AG10803 (cell line): ENCODE data around the gene GRIK1.

ENCODE experiments used
- DNase-seq: peaks from one replicate; pipeline ENCODE4 v3.0.0; 2010; ENCODE audit warnings: low read depth
- H3K4me3 ChIP-seq: 2 replicates; pipeline ENCODE4 v1.5.1; 2011; ENCODE audit warnings: mild to moderate bottlenecking, low read length, control low read depth
- CTCF ChIP-seq: conservative IDR thresholded peaks from 2 replicates; pipeline ENCODE4 v1.5.1; 2011; ENCODE audit warnings: mild to moderate bottlenecking, low read length, control low read depth, inconsistent platforms

Gene GRIK1

GRCh38 chr21:29726044-29726443 lies 213.8 kb downstream of the GRIK1 start:
- no peak for DNase-seq
- TF ChIP-seq CTCF, result no peak
- no peak overlapping the region for H3K4me3 ChIP-seq

- TF ChIP-seq CTCF, result no peak
- no peak for DNase-seq
- no peak overlapping the region for H3K4me3 ChIP-seq
Observed at GRCh38 chr21:29725025-29725736, 214.6 kb downstream of the GRIK1 start.

DNA sequence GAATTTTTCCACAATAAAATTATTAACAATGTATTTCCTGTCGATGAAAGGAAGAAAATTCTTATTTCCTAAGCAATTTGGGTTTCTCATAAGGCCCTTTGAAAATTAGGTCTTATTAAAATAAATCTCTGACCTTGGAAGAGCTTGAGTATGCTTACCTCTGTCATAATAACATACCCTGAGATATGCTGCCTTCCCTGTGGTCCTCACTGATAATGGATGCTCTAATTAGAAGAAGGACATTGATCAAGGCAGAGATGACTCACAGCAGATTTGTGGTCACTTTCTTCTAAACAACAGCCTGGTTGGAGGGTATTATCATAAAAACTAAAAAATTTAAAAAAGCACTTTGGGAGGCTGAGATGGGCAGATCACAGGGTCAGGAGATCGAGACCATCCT lies 217.8 kb downstream of the GRIK1 start:
- H3K4me3 ChIP-seq, result no peak overlapping the region
- TF ChIP-seq CTCF, result no peak
- DNase-seq, result no peak

- no peak for DNase-seq
- TF ChIP-seq CTCF, result no peak
- no peak overlapping the region for H3K4me3 ChIP-seq
Observed at GRCh38 chr21:29721221-29721620, 218.6 kb downstream of the GRIK1 start.

- no peak for TF ChIP-seq CTCF
- no peak for DNase-seq
- H3K4me3 ChIP-seq, result no peak overlapping the region
Observed at GRCh38 chr21:29719521-29719920, 220.3 kb downstream of the GRIK1 start.

DNA sequence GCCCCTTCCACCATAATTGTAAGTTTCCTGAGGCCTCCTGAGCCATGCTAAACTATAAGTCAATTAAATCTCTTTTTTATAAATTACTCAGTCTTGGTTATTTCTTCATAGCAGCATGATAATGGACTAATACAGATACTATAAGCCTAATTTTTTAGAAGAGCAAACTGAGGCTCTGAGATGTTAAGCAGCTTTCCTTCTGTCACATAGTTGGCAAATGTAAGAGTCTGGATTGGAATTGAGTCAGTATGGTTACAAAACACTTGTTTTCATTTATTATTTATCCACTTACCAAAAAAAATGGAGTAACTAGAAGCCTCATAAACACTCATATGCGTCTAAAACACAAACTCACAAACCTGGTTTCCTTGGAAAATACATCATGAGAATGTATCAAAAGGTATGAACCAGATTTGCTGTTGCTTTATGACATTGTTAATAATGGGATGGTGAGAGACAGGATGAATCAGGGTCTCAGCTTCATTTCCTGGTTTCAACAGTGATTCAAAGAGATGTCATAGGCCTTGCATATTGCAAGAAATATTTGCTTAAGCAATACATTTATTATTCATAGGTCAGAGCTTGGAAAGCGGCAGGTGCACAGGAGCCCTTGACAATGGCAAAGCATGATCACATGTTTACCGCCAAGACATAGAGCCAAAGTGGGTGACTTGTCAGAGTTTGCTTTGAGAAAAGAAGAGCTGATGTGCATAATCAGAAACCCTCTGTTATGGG lies 221.5 kb downstream of the GRIK1 start:
- DNase-seq, result no peak
- TF ChIP-seq CTCF, result no peak
- H3K4me3 ChIP-seq, result no peak overlapping the region

DNA sequence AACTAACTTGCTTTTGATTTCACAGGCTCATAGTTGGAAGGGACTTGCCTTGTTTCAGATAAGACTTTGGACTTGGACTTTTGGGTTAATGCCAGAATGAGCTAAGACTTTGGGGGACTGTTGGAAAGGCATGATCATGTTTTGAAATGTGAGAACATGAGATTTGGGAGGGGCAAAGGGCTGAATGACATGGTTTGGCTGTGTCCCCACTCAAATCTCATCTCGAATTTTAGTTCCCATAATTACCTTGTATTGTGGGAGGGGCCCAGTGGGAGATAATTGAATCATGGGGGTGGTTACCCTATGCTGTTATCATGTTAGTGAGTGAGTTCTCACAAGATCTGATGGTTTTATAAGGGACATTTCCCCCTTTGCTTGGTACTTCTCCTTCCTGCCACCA lies 222.1 kb downstream of the GRIK1 start:
- TF ChIP-seq CTCF, result no peak
- no peak for DNase-seq
- no peak overlapping the region for H3K4me3 ChIP-seq
